Lung microvascular endothelial cell (primary cell): ENCODE results near the gene ZNF609. TPM values are rescaled to one million over a fixed set of nuclear protein-coding genes. Genes with fewer than 3 reads are reported as not detected.

ENCODE experiments used
- DNase-seq, 2 donors: peaks; one replicate each; pipeline versions ENCODE4 v3.0.0 to v3.0.0-alpha.2; 2010; ENCODE audit warnings: low read depth in 2 of 2
- total RNA-seq: library from RNA; depleted of rRNA; stranded (reverse); fragments of >200 nt; gene quantifications from 2 replicates; pipeline ENCODE4 v1.2.1, GENCODE V29; 2014

The ZNF609 gene
- total RNA-seq, 1 donor from 2014 or later, result 19.8 TPM

GRCh38 chr15:64501396-64501715, 41.0 kb downstream of the ZNF609 start:
- no peak for DNase-seq

GRCh38 chr15:64502151-64502550, 41.8 kb downstream of the ZNF609 start:
- DNase-seq, result peak in 1 of 2 donors; percentile 11

- peak in 1 of 2 donors; percentile 31 for DNase-seq
Measured at GRCh38 chr15:64502551-64502950, 42.2 kb downstream of the ZNF609 start.

DNA sequence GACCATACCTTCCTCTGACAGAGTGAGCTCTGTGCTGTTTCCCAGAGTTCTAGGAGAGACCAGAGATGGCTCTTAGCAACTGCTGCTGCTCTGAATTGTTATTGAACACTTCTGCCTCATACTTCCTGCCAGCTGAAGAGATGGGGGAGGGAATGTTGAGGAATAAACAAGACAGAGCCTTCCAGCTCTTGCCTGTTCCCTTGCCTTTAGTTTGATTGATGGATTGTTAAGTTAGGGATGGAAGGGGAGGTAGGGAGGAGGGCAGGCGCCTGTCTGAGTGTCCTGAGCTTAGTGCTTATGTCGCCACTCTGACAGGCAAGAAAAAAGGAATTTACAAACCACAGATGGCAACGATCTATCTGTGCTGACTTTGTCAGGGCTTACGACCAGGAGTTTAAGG, 42.8 kb downstream of the ZNF609 start:
- DNase-seq, result peak; percentile 6 to 91

DNA sequence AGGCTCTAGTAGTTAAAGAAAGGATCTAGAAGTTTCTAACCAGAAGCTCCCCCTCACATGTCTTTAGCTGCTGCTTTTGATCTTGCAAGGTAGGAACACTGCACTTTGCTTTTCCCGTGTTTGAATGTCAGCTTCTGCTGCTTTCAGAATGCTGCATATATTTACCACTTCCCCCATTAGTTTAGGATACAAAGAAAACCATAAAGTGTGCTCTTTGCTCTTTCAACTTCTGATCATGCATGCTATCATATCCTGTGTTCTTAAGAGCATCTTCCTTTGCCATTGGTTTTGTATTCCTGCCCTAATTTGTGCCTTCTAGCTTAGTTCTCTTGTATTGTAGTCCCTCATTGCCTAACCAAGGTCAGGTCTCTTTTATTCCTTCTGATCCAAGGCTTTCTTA, 43.3 kb downstream of the ZNF609 start:
- peak in 1 of 2 donors; percentile 35 for DNase-seq

- peak in 1 of 2 donors; percentile 87 for DNase-seq
Measured at GRCh38 chr15:64507293-64507802, 47.0 kb downstream of the ZNF609 start.

- no peak for DNase-seq
Measured at GRCh38 chr15:64507845-64508244, 47.5 kb downstream of the ZNF609 start.

- no peak for DNase-seq
Measured at GRCh38 chr15:64513823-64514222, 53.4 kb downstream of the ZNF609 start.

GRCh38 chr15:64515196-64515595, 54.8 kb downstream of the ZNF609 start:
- DNase-seq, result no peak

DNA sequence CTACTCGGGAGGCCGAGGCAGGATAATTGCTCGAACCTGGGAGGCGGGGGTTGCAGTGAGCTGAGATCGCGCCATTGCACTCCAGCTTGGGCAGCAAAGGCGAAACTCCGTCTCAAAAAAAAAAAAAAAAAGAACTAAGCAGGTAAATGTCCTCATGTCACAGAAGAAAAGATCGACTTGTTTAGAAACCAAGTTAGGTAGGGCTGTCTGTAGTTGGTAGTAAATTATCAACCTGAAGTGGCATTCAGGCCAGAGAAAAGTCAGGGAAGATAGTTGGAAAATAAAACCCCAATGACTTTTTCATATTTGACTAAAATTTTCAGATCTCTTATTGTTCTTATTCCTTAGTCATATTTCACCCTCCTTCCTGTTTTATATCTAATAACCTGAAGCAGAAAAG, 55.4 kb downstream of the ZNF609 start:
- no peak for DNase-seq

- peak in 1 of 2 donors; percentile 15 for DNase-seq
Measured at GRCh38 chr15:64519897-64520296, 59.5 kb downstream of the ZNF609 start.

DNA sequence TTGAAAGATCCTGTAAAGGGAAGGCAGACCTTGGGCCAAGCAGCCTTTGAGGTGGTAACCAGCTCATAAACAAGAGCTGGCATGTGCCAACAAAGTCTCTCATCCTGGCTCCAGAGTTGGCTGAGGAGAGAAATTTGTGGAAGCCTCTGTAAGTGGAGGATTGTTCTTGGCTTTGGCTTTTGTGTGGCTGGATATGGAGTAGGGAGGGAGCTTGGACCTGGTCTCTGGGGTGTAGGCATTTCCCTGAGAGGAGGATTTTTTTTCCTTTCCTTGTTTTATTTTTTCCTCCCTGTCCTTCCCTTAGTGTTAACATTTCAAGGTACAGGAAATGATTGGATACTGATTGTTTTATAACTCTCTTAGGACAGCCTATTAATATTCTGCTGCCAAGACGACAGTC, 60.8 kb downstream of the ZNF609 start:
- peak in 1 of 2 donors; percentile 26 for DNase-seq

DNA sequence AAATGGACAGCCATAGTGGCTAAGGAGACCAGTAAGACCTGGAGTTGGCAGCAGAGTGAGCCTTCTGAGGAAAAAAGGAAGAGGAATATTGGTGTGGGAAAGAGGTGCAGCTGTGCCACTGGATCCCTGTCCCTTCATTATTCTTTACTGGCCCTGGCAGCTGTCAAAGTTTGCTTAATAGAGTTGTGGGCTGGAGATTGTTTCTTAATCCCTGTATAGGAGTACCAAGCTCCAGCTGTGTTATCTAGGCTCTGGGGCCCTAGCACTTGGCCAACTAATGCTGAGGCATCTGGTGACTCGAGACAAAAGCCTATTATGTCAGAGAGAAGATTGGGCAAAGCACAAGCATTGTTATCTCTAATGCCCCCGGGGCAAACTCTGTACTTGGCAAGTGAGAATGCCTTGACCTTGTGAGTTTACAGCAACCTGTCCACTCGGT, 61.4 kb downstream of the ZNF609 start:
- DNase-seq, result peak in 1 of 2 donors; percentile 42

DNA sequence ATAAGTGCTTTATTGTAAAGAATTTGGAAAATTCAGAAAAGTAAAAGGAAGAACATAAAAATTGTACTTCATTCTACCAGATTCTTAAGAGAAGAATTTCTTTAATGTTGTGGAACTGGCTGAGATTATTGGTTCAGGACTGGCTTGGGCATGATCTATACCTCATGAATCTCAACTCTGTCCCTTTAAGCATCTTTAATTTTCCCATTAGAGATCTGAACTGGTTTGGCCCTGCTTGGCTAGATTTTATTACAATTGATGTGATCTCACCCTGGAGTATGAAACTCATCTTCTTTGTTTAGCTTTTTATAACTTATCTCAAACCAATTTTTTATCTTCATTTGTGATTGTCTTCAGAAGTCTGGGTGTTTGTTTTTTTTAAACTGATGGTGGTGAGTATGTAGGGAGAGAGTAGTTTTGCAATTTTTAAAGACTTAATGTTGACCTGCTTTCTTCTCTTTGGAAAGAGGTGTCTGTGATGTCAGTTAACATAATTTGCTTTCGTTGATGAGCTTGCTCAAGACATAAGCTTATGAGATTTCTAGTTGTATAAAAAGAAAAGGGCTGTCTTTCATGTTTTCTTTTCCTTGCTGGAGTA, 61.9 kb downstream of the ZNF609 start:
- DNase-seq, result no peak

DNA sequence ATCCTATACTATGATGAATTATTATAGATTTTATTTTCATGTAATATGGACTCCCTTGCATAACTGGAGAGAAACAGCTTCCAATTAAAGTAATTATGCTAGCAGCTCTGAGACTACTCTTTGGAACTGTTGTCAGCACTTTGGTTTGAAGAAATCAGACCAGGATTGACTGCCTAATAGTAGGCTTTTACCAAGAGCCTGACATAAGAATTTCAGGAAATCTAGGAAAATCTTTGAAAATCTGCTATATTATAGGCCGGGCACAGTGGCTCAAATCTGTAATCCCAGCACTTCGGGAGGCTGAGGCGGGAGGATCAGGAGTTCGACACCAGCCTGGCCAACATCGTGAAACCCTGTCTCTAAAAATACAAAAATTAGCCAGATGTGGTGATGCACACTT, 62.9 kb downstream of the ZNF609 start:
- DNase-seq, result no peak

GRCh38 chr15:64524778-64525177, 64.4 kb downstream of the ZNF609 start:
- no peak for DNase-seq

DNA sequence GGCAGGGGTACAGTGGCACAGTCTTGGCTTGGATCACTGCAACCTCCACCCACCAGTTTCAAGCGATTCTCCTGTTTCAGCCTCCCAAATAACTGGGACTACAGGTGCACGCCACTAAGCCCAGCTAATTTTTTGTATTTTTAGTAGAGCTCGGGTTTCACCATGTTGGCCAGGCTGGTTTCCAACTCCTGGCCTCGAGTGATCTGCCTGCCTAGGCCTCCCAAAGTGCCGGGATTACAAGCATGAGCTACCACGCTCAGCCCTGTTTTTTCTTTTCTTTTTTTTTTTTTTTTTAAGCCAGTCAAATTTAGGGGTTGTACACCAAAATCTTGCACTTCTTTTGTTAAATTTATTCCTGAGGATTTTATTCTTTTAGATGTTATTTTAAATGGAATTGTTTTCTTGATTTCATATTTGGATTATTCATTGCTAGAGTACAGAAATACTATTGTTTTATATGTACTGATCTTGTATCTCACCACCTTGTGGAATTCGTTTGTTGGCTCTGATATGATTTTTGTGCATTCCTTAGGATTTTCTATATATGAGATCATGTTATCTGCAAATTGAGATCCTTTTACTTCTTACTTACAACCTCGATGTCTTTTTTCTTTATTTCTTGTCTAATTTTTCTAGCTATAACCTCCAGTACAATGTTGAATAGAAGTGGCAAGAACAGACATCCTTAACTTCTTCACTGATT, 65.6 kb downstream of the ZNF609 start:
- no peak for DNase-seq

GRCh38 chr15:64527263-64527984, 67.0 kb downstream of the ZNF609 start:
- peak in 1 of 2 donors; percentile 74 for DNase-seq

- no peak for DNase-seq
Measured at GRCh38 chr15:64528871-64529270, 68.5 kb downstream of the ZNF609 start.

- DNase-seq, result no peak
Measured at GRCh38 chr15:64530472-64530871, 70.1 kb downstream of the ZNF609 start.

DNA sequence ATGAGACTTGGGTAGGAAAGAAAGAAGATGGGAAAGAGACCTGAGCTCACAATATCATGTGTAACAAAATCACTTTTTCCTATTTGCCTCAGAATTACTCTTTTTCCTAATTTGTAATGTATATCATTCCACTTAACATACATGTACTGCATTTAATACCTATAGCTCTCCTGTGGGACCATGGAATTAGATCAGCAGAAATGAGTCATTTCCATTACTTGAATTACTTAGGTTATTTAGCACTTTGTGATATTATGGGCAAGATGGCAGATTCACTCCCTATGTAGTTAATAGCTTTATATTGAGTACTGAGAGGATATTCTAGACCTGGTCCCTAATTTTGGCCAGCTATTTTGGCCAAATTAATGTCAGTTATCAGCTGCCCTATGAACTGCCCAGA, 70.5 kb downstream of the ZNF609 start:
- DNase-seq, result peak in 1 of 2 donors; percentile 11

DNA sequence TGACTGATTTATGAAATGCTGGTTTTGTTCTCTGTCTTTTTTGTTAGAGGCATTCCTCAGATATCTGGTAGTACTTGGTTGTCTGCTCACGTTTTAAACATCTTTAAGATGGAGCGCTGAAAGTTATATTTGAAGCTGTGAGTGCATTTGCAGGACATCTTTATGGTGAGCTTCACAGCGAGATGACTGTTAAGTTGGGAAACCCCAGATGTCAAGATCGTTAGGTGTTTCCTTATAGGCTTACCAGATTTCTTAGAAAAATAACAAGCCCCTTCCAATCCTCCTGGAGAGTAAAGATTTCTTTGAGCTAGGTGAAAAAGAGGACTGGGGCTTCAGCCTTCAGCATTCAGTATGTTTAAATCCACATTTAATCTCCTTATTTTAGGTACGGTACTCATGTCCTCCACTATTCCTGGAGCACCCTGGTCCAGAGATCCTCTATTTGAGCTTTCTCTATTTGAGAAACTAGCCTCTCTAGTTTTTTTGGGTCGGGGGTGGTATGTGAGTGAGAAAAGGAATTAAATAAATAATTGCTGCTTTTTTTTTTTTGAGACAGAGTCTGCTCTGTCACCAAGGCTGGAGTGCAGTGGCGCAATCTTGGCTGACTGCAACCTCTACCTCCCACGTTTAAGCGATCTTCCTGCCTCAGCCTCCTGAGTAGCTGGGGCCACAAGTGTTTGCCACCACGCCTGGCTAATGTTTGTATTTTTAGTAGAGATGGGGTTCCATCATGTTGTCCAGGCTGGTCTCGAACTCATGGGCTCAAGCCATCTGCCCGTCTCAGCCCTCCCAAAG, 72.3 kb downstream of the ZNF609 start:
- no peak for DNase-seq
